ENCODE measurements around the gene CDH12. TPM values are rescaled to one million over a fixed set of nuclear protein-coding genes. Genes with fewer than 3 reads are reported as not detected.

CDH12 gene
- total RNA-seq, 4 donors from 2014 or later: not detected

GRCh38 chr5:22495016-22495720 is 358.0 kb downstream of the CDH12 start:
- TF ChIP-seq POLR2A (IDR thresholded peaks at IDR 0.05): no peak
- no peak for TF ChIP-seq CTCF (IDR thresholded peaks at IDR 0.05 in 4 of 5, conservative IDR thresholded peaks at IDR 0.05 in 1 of 5)
- Histone ChIP-seq H3K4me1 (no peaks in the 10 kb centered on the region), H3K27me3 (no peaks in the 10 kb centered on the region), H3K36me3 (no peaks in the 10 kb centered on the region), H3K27ac (no peak overlapping the region), H3K9me3 (no peaks in the 10 kb centered on the region), H3K4me3 (no peak overlapping the region)
- ATAC-seq (no peak), DNase-seq (no peak)
- intact Hi-C loops (cut with DNase I; ENCODE audit: low total_unique reads): no loop called here
- in situ Hi-C loops (cut with MboI; ENCODE audit: low sequenced_read_pairs in 4 of 4): no loop called here

DNA sequence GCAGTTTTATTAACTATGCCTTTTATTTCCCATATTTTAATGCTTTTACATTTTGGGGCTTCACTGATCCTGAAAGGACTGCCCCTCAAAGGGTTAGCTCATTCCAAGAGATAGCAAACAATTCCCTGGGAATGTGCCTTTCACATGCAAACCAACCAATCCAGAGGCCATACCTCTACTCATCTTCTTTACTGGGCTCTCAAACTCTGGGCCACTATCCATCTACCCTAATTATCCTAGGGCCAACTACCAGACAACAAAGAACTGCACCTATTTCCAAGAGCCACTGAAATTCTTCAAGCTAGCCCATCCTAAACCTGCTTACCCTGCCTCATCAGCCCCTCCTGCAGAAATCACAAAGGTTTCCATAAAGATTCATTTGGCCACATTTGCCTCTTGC is 364.7 kb downstream of the CDH12 start:
- H3K9me3 ChIP-seq: no peaks in the 10 kb centered on the region
- intact Hi-C loops (cut with DNase I; ENCODE audit: low total_unique reads): no loop called here
- no peaks in the 10 kb centered on the region for H3K27me3 ChIP-seq
- no peak overlapping the region for H3K4me3 ChIP-seq
- in situ Hi-C loops (cut with MboI; ENCODE audit: low sequenced_read_pairs in 4 of 4): no loop called here
- DNase-seq (no peak), ATAC-seq (no peak)
- TF ChIP-seq CTCF (IDR thresholded peaks at IDR 0.05 in 4 of 5, conservative IDR thresholded peaks at IDR 0.05 in 1 of 5): no peak
- no peak for TF ChIP-seq POLR2A (IDR thresholded peaks at IDR 0.05)
- no peaks in the 10 kb centered on the region for H3K36me3 ChIP-seq
- H3K4me1 ChIP-seq: no peaks in the 10 kb centered on the region
- H3K27ac ChIP-seq: no peak overlapping the region

DNA sequence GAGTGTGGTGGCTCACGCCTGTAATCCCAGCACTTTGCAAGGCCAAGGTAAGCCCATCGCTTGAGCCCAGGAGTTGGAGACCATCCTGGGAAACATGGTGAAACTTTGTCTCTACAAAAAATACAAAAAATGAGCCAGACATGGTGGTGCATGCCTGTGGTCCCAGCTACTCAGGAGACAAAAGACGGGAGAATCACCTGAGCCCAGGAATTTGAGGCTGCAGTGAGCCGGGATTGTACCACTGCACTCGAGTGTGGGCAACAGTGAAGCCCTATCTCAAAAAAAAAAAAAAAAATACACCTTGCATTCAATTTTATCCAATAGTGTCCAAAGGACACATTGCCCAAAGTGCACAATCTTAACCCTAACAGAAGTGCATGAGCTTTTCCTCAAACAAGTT is 372.8 kb downstream of the CDH12 start:
- no peaks in the 10 kb centered on the region for H3K9me3 ChIP-seq
- in situ Hi-C loops (cut with MboI; ENCODE audit: low sequenced_read_pairs in 4 of 4) (no loop called here), intact Hi-C loops (cut with DNase I; ENCODE audit: low total_unique reads) (no loop called here)
- no peaks in the 10 kb centered on the region for H3K4me1 ChIP-seq
- no peak for DNase-seq
- TF ChIP-seq POLR2A (IDR thresholded peaks at IDR 0.05) (no peak), CTCF (IDR thresholded peaks at IDR 0.05 in 4 of 5, conservative IDR thresholded peaks at IDR 0.05 in 1 of 5) (no peak)
- no peak overlapping the region for H3K27ac ChIP-seq
- H3K27me3 ChIP-seq: no peaks in the 10 kb centered on the region
- H3K4me3 ChIP-seq: no peak overlapping the region
- no peak for ATAC-seq
- no peaks in the 10 kb centered on the region for H3K36me3 ChIP-seq

- no peaks in the 10 kb centered on the region for H3K27me3 ChIP-seq
- H3K9me3 ChIP-seq: no peaks in the 10 kb centered on the region
- TF ChIP-seq CTCF (IDR thresholded peaks at IDR 0.05 in 4 of 5, conservative IDR thresholded peaks at IDR 0.05 in 1 of 5): no peak
- no peak for TF ChIP-seq POLR2A (IDR thresholded peaks at IDR 0.05)
- intact Hi-C loops (cut with DNase I; ENCODE audit: low total_unique reads): no loop called here
- no peak overlapping the region for H3K4me3 ChIP-seq
- in situ Hi-C loops (cut with MboI; ENCODE audit: low sequenced_read_pairs in 4 of 4): no loop called here
- no peaks in the 10 kb centered on the region for H3K4me1 ChIP-seq
- DNase-seq (no peak), ATAC-seq (no peak)
- no peak overlapping the region for H3K27ac ChIP-seq
- H3K36me3 ChIP-seq: no peaks in the 10 kb centered on the region
Measured at GRCh38 chr5:22473886-22474285, 379.3 kb downstream of the CDH12 start.

- no peak for DNase-seq
- ATAC-seq: no peak
- Histone ChIP-seq H3K4me3 (no peak overlapping the region), H3K27ac (no peak overlapping the region), H3K36me3 (no peaks in the 10 kb centered on the region), H3K9me3 (no peaks in the 10 kb centered on the region), H3K4me1 (no peaks in the 10 kb centered on the region), H3K27me3 (no peaks in the 10 kb centered on the region)
- TF ChIP-seq CTCF (IDR thresholded peaks at IDR 0.05 in 4 of 5, conservative IDR thresholded peaks at IDR 0.05 in 1 of 5) (no peak), POLR2A (IDR thresholded peaks at IDR 0.05) (no peak)
- in situ Hi-C loops (cut with MboI; ENCODE audit: low sequenced_read_pairs in 4 of 4): no loop called here
- intact Hi-C loops (cut with DNase I; ENCODE audit: low total_unique reads): no loop called here
Measured at GRCh38 chr5:22471154-22471553, 382.0 kb downstream of the CDH12 start.

All from gastrocnemius medialis (tissue), 4 donors.